ENCODE data around the gene F11R.

F11R gene

GRCh38 chr1:161051219-161051618, 30.3 kb upstream of the F11R start:
- Histone ChIP-seq H3K27me3 (ENCODE audit: insufficient read depth, poor library complexity, severe bottlenecking) (no peaks in the 10 kb centered on the region), H3K27ac (replicated peaks) (no peak overlapping the region), H3K4me3 (replicated peaks; ENCODE audit: insufficient read depth, low read length) (no peak overlapping the region)
- no peak for TF ChIP-seq SPI1 (IDR thresholded peaks at IDR 0.05; ENCODE audit: borderline replicate concordance, low read depth)
- no peak for TF ChIP-seq GABPA (IDR thresholded peaks at IDR 0.05; ENCODE audit: low read depth)
- TF ChIP-seq, protein P1, sequence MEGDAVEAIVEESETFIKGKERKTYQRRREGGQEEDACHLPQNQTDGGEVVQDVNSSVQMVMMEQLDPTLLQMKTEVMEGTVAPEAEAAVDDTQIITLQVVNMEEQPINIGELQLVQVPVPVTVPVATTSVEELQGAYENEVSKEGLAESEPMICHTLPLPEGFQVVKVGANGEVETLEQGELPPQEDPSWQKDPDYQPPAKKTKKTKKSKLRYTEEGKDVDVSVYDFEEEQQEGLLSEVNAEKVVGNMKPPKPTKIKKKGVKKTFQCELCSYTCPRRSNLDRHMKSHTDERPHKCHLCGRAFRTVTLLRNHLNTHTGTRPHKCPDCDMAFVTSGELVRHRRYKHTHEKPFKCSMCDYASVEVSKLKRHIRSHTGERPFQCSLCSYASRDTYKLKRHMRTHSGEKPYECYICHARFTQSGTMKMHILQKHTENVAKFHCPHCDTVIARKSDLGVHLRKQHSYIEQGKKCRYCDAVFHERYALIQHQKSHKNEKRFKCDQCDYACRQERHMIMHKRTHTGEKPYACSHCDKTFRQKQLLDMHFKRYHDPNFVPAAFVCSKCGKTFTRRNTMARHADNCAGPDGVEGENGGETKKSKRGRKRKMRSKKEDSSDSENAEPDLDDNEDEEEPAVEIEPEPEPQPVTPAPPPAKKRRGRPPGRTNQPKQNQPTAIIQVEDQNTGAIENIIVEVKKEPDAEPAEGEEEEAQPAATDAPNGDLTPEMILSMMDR (IDR thresholded peaks at IDR 0.05; ENCODE audit: insufficient read depth, low read length): no peak
- no peak for TF ChIP-seq REST (IDR thresholded peaks at IDR 0.05; ENCODE audit: insufficient replicate concordance, low read depth)
- TF ChIP-seq POLR2AphosphoS5 (IDR thresholded peaks at IDR 0.05; ENCODE audit: low read depth): no peak
- no peak for DNase-seq (ENCODE audit: low read depth in 1 of 2, low spot score in 1 of 2)

DNA sequence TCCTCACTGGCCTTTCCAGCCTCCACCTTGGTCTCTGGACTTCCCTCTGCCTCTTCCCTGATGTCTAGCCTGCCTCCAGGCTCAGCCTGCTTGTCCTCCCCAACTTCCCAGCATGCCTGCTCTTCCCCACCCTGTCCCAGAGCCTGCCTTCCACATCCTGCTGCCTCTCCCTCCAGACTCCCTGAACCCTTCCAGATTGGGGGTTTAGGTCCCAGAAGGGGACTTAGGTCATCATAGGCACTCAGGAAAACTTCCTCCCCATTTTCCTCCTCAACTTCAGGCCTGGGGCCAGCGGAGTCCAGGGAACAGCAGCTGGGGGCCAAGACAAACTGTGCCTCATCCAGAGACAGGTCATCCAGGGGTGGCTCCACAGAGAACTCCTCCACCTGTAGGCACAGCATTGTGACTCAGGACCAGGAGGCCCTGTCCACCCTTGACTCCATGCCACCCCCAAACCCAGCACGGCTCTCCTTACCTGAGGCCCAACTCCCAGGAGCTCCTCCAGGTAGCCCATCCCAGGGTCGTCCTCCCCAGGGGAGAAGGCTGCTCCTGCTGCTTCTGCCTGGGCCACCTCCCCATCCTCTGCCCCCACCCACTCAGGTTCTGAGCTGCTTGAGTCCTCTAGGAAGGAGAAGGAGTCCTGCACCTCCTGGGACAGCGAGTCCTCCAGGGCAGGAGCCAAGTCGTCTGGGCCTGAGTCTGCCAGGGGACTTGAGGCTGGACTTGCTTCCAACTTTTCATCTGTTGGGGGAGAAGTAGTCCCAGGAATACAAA, 28.2 kb upstream of the F11R start:
- Histone ChIP-seq H3K4me3 (replicated peaks; ENCODE audit: insufficient read depth, low read length) (no peak overlapping the region), H3K27ac (replicated peaks) (no peak overlapping the region), H3K27me3 (ENCODE audit: insufficient read depth, poor library complexity, severe bottlenecking) (no peaks in the 10 kb centered on the region)
- DNase-seq (ENCODE audit: low read depth in 1 of 2, low spot score in 1 of 2): no peak
- no peak for TF ChIP-seq SPI1 (IDR thresholded peaks at IDR 0.05; ENCODE audit: borderline replicate concordance, low read depth)
- TF ChIP-seq REST (IDR thresholded peaks at IDR 0.05; ENCODE audit: insufficient replicate concordance, low read depth): no peak
- TF ChIP-seq POLR2AphosphoS5 (IDR thresholded peaks at IDR 0.05; ENCODE audit: low read depth): no peak; the same call in 1 of the 2 replicates
- TF ChIP-seq, protein P1 (IDR thresholded peaks at IDR 0.05; ENCODE audit: insufficient read depth, low read length): no peak
- TF ChIP-seq GABPA (IDR thresholded peaks at IDR 0.05; ENCODE audit: low read depth): no peak

DNA sequence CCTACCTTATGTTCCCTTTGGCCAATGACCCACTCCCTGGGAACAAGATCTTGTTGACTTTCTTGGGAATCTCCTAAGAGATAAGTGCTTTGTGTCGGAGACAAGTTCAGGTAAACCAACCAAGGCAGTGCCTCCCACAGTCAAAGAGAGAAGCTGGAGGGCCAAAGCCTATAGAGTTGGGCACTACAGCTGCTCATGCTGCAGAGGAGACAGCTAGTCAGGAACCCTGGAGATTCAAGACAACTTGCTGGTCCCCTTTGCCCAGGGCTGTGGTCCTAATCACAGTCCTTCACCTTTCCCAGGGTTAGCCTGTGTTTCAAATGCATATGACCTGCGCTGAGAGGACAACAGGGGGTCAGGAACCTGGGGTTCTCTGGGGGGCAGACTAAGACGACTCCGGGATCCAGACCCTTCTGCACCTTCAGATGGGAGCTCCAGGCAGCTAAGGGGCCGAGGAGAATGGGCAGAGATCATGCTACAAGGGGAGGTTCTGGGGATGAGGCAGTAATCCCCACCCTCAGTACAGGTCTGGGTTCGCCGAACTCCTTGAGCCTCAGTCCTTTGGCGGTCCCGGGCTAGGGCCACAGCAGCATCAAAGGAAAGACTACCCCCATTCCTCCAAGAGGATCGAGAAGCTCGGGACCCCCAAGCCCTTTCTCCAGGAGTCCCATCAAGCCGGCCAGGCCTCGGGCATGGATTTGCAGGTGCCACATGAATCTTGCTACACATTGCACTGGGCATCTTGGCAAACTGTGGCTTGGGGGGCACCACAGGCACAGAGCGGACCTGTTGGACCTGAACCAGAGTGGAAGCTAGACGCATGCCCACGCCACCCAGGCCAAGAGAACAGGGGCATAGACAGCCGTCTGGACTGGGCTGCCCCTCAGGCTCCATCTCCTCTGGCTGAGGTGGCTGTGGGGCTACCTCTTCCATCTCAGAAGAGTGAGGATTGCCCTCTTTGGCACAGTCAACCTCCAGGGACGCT, 26.8 kb upstream of the F11R start:
- Histone ChIP-seq H3K27me3 (ENCODE audit: insufficient read depth, poor library complexity, severe bottlenecking) (no peaks in the 10 kb centered on the region), H3K27ac (replicated peaks) (peak overlapping the region; percentile 98), H3K4me3 (replicated peaks; ENCODE audit: insufficient read depth, low read length) (no peak overlapping the region)
- TF ChIP-seq, protein P1 (IDR thresholded peaks at IDR 0.05; ENCODE audit: insufficient read depth, low read length): no peak
- TF ChIP-seq SPI1 (IDR thresholded peaks at IDR 0.05; ENCODE audit: borderline replicate concordance, low read depth) (no peak), GABPA (IDR thresholded peaks at IDR 0.05; ENCODE audit: low read depth) (no peak), POLR2AphosphoS5 (IDR thresholded peaks at IDR 0.05; ENCODE audit: low read depth) (0 out of 2 replicates have a peak, but pooled peaks have one; percentile 43)
- DNase-seq (ENCODE audit: low read depth in 1 of 2, low spot score in 1 of 2): no peak
